Activated T-helper 1 cell treated with anti-CD3 and anti-CD28 coated beads, Interleukin-2, amount 50 U/mL, for 16 hours (primary cell): ENCODE results near the gene GOLGA7B.

Source experiments
- DNase-seq, 2 donors: peaks; one replicate each; pipeline ENCODE4 v3.0.0-alpha.2; 2020; ENCODE audit warnings: low read depth in 1 of 2, low spot score in 1 of 2

GOLGA7B gene

DNA sequence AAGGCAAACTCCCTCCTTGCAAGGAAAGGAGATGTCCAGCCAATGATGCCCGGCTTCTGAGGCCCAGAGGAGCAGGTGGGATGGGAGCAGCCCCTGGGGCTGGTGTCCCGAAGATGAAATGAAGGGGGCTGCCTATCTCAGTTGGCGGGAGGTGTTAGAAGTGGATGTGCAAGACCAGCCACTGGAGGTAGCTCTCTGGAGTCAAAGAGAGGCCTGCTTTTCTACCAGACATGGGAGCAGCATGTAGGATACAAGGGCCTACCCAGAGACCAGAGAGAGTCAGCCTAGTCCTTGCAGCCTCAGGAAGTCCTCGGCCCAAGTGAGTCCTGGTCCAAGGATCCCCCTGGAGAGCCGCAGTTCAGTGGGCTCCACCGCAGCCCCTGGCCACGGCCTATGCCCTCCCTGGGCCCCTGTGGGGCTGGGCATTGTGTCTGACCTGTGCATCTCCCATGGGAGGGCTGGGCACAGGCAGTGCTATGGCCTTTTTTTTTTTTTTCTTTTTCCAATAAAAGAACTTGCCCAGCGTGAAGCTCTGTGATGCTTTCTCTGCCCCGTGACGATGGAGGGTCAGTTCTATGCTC lies 17.7 kb downstream of the GOLGA7B start:
- no peak for DNase-seq

GRCh38 chr10:97868134-97868685 lies 18.6 kb downstream of the GOLGA7B start:
- DNase-seq = no peak

DNA sequence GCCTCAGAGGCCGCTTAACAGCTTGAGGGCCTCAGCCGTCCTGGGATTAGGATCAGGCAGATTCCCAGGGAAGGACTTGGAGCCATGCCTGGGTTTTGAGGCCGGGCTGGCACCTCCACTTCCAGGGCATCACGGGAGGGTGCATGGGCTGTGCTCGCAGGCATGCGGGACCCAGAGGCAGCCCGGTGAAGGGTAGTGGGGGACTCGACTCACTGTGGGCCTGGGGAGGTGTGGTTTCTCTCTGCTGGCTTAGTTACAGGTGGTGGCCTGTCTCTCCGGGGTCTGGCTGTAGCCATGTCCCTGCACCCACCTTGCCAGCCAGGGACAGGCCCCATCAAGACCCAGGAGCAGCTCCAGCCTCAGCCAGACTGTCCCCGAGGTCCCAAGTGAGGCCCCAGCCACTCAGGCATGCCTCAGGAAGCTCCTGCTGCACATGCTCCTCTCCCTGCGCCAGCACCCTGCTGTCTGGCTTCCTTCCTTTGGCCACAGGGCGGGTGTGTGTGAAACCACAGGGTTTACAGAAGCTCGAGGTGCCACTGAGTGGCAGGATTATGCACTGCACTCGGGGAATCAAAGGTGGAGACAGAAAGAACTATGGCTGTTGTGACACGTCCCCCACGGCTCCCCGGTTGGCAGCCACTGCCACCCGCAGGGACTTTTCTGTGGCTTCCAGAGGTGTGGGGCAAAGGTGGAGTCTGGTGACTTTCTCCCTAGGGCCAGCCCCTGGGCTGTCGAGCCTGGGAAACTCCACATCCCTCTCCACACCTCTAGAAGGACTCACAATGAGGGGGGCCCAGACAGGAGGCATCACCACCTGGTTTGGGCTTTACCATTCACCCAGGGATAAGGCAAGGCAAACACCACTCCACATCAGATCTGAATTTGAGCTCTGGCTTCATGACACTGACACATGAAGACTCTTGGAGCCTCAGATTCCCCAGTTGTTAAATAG lies 19.7 kb downstream of the GOLGA7B start:
- DNase-seq = peak; percentile 57 to 59

DNA sequence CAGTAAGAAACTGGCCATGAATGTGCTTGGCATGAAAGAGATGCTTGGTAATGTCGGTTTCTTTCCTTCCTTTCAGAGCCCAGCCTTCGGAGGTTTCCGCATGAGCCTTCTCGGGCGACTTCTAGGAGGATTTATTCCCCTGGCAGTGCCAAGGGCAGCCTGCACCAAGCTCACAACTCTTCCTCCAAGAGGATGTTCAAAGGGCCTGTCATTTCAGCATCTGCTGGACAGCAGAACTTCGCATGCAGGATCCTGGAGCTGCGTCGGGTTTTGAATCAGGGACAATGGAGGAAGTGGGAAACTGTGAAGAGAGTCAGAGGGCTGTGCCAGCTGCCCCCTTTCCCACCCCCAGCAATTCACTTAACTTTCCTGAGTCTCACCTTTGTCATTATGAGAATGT lies 21.3 kb downstream of the GOLGA7B start:
- DNase-seq = no peak

DNA sequence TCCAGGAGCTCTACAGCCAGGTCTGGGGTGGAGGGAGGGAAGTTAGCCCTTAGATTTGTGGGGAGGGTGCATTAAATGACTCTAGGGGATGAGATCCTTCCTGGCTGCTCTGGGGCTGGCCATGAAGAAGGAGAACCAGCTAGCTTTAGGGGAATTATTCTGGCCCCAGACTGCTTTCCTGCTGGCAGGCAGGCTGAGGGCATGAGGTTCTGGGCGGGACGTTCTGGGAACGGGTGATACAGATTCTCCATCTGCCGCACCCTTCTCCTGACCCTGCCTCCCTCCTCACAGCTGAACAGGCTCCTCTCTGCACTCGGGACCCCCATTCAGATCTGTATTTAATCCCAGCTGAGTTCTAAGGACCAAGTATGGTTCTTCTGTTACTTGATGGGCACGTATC lies 23.9 kb downstream of the GOLGA7B start:
- DNase-seq = no peak

DNA sequence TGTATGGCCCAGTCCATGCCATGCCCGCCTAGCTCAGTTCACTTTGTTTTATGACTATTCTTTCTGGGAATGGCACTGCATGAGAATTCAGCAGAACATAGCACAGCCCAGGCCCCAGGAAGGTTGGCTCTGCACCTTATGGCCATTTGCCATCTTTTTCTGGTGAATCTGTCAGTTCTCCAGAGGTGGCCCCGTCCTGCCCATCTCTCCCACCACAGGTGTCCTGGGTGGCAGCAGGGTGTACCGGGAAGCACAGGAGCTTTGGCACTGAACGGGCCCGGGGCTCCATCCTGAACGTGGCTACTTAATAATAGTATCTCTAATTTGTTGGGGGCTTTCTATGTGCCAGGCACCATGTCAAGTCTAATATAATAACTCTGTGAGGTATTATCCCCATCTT lies 24.7 kb downstream of the GOLGA7B start:
- no peak for DNase-seq

- DNase-seq = no peak
Observed at GRCh38 chr10:97875391-97875790, 25.7 kb downstream of the GOLGA7B start.

DNA sequence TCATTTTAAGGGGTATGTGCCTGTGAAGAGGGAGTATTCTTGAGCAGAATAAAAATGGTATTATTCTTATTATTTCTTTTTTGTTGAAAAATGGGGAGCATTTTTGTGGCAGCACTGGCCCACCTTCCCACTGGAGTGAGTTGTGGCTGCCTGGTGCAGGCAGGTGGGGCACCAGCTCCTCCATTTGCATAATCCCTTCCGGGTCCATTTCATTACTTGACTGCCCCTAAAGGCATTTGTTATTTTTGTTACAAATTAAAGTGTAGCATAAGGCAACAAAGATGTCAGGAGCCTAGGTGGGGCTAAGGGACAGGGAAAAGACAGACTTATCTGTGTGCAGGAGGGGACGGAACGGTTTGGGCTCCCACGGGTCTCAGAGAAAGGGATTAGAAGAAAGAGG lies 26.8 kb downstream of the GOLGA7B start:
- no peak for DNase-seq

GRCh38 chr10:97879241-97879640 lies 29.6 kb downstream of the GOLGA7B start:
- DNase-seq = no peak

DNA sequence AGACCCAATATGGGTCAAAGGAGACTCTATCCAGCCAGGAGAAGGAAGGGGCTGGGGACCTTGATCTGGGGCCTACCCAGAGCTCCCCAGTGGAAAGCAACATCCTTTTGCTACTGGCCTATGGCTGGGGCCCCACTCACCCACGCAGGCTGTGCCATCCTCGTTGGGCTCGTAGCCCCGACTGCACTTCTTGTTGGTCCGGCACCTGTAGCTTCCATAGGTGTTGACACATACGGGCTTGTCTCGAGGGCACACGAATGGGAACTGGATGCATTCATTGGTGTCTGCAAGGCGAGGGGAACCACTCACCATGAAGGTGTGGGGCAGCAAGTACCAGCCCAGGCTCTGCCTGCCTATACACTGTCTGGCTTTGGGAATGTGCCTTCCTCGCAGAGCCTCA lies 30.5 kb downstream of the GOLGA7B start:
- DNase-seq = no peak

- no peak for DNase-seq
Observed at GRCh38 chr10:97882142-97883091, 32.8 kb downstream of the GOLGA7B start.

GRCh38 chr10:97883092-97883485 lies 33.4 kb downstream of the GOLGA7B start:
- DNase-seq = no peak

DNA sequence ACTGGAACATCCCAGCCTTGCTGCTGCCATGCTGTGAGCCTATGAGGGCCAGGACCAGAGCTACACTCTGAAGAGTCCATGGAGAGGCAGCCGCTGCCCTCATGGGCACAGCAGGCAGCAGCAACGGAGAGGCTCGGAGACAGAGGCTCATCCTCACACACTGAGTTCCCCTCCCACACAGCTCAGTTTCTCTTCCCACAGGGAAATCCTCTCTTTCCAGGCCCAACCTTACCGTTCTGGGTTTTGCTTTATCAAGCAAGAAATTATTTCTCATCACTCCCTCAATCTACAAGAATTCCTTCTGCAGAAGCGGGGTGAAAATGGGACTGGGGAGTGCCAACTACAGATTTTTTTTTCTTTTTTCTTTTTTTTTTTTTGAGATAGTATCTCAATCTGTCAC lies 36.6 kb downstream of the GOLGA7B start:
- DNase-seq = no peak

DNA sequence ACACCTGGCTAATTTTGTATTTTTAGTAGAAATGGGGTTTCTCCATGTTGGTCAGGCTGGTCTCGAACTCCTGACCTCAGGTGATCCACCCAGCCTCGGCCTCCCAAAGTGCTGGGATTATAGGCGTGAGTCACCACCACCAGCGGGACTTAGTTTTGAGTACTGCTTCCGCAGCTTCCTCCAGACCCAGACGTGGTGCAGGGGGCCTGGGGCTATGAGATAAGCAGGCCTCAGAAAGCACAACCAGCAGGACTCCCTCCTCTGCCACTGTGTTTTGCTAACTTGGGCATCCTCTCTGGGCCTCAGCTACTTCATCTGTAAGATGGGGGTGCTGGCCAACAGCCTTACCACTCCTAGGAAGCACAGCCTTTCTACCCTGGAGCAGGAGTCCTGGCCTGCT lies 37.8 kb downstream of the GOLGA7B start:
- DNase-seq = no peak

DNA sequence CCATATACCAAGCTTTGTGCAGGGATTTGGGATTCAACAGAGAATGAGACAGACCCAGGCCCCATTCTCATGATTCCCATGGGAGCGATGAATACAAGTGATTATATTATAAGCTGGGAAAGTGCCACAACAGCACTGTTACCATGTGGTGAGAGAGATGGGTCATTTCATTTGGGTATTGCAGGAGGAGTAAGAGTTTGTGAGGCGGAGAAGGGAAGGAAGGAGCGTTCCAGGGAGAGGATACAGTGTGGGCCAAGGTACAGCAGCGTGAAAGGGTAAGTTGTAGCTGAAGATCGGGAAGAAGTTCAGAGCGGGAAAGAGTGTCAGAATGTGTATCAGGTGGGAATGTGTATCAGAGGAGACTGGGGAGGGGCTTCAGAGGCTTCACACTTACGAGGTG lies 38.5 kb downstream of the GOLGA7B start:
- DNase-seq = no peak

DNA sequence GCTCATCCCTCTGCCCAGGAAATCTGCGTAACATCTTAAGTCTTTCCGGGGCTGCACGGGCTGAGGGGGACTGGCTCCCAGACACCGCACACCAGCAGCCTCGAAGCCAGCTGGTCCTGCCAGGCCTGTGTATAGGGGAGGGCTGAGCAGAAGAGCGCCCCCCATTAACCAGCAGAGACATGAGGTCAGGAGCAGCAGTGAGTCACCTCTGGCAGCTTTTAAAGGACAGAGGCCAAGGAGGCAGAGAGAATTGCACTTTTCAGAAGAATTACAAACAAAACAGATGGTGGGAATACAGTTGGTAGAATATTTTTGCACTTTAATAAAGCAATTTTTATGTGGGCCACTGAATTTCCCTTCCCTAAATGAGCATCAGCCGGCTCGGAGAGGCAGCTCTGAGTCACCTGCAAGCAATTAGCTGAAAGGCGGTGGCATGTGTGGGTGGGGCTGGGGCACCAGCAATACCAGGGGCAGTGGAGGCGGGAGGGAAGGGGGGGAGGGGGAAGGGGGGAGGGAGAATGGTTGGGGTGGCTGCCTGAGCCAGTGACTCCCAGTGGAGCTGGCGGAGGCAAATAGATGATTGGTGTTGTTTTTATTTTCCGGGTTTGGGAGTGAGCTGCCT lies 39.1 kb downstream of the GOLGA7B start:
- DNase-seq = no peak

DNA sequence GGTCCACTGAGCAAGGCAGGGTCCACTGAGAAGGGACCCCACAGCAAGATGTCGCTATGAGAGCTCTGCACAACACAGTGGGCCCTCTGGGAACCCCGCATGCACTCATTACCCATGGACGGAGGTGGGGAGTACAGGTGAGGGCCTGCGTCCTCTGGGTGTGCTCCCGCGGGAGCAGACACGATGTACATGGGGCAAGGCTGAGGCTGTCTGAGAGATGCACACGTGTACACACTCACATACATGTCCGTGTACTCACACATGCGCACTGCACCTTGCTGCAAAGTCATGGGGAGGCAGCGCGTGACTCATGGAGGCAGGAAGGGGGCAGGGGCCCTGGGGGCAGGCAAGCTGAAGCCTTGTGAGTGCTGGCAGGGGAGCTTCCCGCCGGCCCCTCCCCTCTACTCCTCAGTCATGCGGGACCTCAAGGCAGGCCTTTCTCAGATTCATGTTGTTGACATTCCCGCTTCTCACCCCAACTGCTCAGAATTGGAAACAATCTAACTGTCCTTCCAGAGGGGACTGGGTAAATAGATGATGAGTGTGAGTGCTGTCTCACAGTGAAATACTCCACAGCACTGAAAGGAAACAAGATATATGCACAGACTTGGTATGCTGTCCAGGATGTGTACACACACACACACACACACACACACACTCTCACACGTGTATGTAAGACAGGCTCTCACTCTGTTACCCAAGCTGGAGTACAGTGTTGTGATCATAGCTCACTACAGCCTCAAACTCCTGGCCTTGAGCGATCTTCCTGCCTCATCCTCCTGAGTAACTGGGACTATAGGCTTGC lies 40.0 kb downstream of the GOLGA7B start:
- no peak for DNase-seq

- DNase-seq = no peak
Observed at GRCh38 chr10:97891497-97892167, 42.0 kb downstream of the GOLGA7B start.

- no peak for DNase-seq
Observed at GRCh38 chr10:97892506-97892905, 42.9 kb downstream of the GOLGA7B start.
